Lung (tissue), 12 donors: Measurements from ENCODE around the gene CASR. TPM values are rescaled to one million over a fixed set of nuclear protein-coding genes. Genes with fewer than 3 reads are reported as not detected.
"Not testable (repeated sequence)": the region's sequence is repeated elsewhere in the genome, so short reads cannot be mapped to it uniquely, and the experiment has no call there.

Experiments used
- ATAC-seq: fragments of 200-7000 bp; cut with Tn5 transposase; one replicate; pipeline ENCODE4 v1.9.1; 2020; ENCODE audit warnings: moderate number of reproducible peaks; ENCODE audit not compliant: insufficient read depth, low FRiP score
- DNase-seq, 3 donors: peaks; one replicate each; pipeline ENCODE4 v3.0.0-alpha.2; 2013 to 2017
- H3K27ac ChIP-seq, 2 donors: one replicate each; pipeline ENCODE4 v1.5.1; 2013; ENCODE audit warnings: mild to moderate bottlenecking in 2 of 2, moderate library complexity in 2 of 2, control low read depth in 1 of 2, inconsistent platforms in 1 of 2, low read depth in 1 of 2, low read length in 1 of 2
- H3K27me3 ChIP-seq, 3 donors: one replicate each; pipeline ENCODE4 v1.5.1; 2013; ENCODE audit warnings: low read length in 2 of 3; ENCODE audit not compliant: control insufficient read depth in 3 of 3, insufficient read depth in 3 of 3
- H3K36me3 ChIP-seq, 4 donors: one replicate each; pipeline ENCODE4 v1.5.1; 2013; ENCODE audit warnings: low read length in 4 of 4, mild to moderate bottlenecking in 1 of 4, moderate library complexity in 1 of 4; ENCODE audit not compliant: control insufficient read depth in 4 of 4, insufficient read depth in 4 of 4
- H3K4me1 ChIP-seq, 5 donors: one replicate each; pipeline ENCODE4 v1.5.1; 2013; ENCODE audit warnings: low read length in 5 of 5, mild to moderate bottlenecking in 2 of 5, moderate library complexity in 1 of 5; ENCODE audit not compliant: control insufficient read depth in 5 of 5, insufficient read depth in 5 of 5
- H3K4me3 ChIP-seq: one replicate; pipeline ENCODE4 v1.5.1; 2013; ENCODE audit warnings: mild to moderate bottlenecking, control low read depth, moderate library complexity
- H3K9ac ChIP-seq, 2 donors: one replicate each; pipeline ENCODE4 v1.5.1; 2013; ENCODE audit warnings: low read length in 2 of 2, control low read depth in 1 of 2; ENCODE audit not compliant: insufficient read depth in 1 of 2
- H3K9me3 ChIP-seq, 4 donors: one replicate each; pipeline ENCODE4 v1.5.1; 2013; ENCODE audit warnings: low read length in 3 of 4, mild to moderate bottlenecking in 1 of 4, moderate library complexity in 1 of 4; ENCODE audit not compliant: control insufficient read depth in 4 of 4, insufficient read depth in 3 of 4
- WGBS, 2 donors: extraction: QIAGEN DNeasy Blood & Tissue Kit; methylation state at CpG; one replicate each; pipeline ENCODE4 v1.1.7; 2013; 5-methylcytosine and 5-hydroxymethylcytosine counted together
- polyA plus RNA-seq, 2 donors: library from polyadenylated mRNA; stranded (reverse); fragments of 200-250 nt; gene quantifications; one replicate each; pipeline ENCODE4 v1.2.1, GENCODE V29; 2013
- total RNA-seq, 2 donors: library from RNA; depleted of rRNA in 1 of 2; stranded (reverse); fragments of >200 nt in 1 of 2; gene quantifications; one replicate each; pipeline ENCODE4 v1.2.1, GENCODE V29; 2014 to 2021
- TF ChIP-seq, protein P1 (sequence below): IDR thresholded peaks from 2 replicates; pipeline ENCODE4 v1.5.1; 2012; ENCODE audit warnings: mild to moderate bottlenecking; ENCODE audit errors: control extremely low read depth, extremely low read depth
- donor health status: control.
- donor health status: control.
- donor health status: Bipolar disorder and iron deficiency.
- donor health status: healthy.
- donor health status: DM: yes; HTN: yes; CAD: no.

Gene CASR
- total and polyA plus RNA-seq, 4 donors = 0.02 to 0.40 (median 0.02) TPM; not detected in 1

DNA sequence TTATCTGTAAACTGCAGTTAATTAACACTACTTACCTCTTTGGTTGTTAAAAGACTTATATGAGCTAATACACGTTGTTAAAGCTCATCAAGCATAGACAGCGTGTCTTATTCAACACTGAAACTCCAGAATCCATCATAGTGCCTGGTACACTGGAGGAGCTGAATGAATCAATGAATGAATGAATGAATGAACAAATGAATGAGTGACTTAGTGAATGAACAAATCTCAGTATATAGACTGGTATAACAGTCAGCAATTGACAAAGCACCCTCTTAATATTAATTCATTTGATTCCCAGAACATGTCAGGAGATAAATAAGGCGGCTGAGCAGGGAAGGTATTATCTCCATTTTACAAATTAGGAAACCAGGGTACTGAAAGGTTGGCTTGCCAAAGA is 7.1 kb downstream of the CASR start:
- no peak overlapping the region for H3K4me3 ChIP-seq
- H3K27me3 ChIP-seq = peaks cover 0 to 3% (median 0%) of the 10 kb centered on the region in 3 donors
- H3K27ac ChIP-seq = no peak overlapping the region
- H3K9me3 ChIP-seq = no peaks in the 10 kb centered on the region
- peaks cover 0 to 3% (median 0%) of the 10 kb centered on the region in 5 donors for H3K4me1 ChIP-seq
- H3K9ac ChIP-seq = no peak overlapping the region
- WGBS, 2 donors = 82 to 91% methylated on average over 3 of the region's 3 CpGs
- TF ChIP-seq, protein P1, sequence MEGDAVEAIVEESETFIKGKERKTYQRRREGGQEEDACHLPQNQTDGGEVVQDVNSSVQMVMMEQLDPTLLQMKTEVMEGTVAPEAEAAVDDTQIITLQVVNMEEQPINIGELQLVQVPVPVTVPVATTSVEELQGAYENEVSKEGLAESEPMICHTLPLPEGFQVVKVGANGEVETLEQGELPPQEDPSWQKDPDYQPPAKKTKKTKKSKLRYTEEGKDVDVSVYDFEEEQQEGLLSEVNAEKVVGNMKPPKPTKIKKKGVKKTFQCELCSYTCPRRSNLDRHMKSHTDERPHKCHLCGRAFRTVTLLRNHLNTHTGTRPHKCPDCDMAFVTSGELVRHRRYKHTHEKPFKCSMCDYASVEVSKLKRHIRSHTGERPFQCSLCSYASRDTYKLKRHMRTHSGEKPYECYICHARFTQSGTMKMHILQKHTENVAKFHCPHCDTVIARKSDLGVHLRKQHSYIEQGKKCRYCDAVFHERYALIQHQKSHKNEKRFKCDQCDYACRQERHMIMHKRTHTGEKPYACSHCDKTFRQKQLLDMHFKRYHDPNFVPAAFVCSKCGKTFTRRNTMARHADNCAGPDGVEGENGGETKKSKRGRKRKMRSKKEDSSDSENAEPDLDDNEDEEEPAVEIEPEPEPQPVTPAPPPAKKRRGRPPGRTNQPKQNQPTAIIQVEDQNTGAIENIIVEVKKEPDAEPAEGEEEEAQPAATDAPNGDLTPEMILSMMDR = no peak
- DNase-seq (no peak), ATAC-seq (no peak)
- no peaks in the 10 kb centered on the region for H3K36me3 ChIP-seq

DNA sequence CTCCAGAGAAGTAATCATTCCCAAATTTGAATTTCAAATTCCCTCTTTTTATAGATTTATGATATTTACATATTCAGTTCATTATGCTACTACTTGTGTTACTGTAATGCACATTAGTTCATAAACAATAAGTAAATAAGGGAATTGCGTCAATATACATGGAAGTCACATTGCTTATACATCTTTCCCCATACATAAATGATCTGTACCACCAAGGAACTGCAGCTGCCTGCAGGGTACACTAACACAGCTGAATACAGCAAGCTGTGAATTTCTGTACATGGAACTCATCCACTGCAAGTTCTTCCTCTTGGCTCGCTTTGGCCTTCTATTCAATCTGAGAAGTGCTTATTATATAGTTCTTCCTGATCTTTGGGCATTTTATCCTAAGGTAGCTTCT is 15.5 kb downstream of the CASR start:
- Histone ChIP-seq H3K9ac (no peak overlapping the region), H3K27me3 (no peaks in the 10 kb centered on the region), H3K9me3 (peaks cover 0 to 6% (median 0%) of the 10 kb centered on the region in 4 donors), H3K4me1 (no peaks in the 10 kb centered on the region), H3K27ac (no peak overlapping the region), H3K36me3 (no peaks in the 10 kb centered on the region), H3K4me3 (no peak overlapping the region)
- TF ChIP-seq, protein P1 = no peak
- DNase-seq = no peak
- no peak for ATAC-seq
- 89 to 92% methylated on average over 2 of the region's 2 CpGs for WGBS, 2 donors

DNA sequence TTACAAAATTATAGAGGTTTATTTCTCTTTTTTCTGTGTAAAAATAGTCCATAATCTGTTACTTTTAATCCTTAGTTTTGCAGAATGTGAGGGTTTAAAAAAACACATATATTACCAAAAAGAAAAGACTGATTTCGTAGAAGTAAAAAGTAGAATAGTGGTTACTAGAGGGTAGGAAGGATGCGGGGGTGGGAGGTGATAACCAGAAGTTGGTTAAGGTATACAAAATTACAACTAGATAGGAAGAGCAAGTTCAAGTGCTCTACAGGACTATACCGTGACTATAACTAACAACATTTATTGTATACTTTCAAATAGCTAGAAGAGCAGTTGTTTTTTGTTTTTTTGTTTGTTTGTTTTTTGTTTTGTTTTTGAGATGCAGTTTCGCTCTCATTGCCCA is 16.1 kb downstream of the CASR start:
- Histone ChIP-seq H3K27ac (no peak overlapping the region), H3K9me3 (peaks cover 0 to 9% (median 0%) of the 10 kb centered on the region in 4 donors), H3K4me3 (no peak overlapping the region), H3K4me1 (no peaks in the 10 kb centered on the region), H3K9ac (no peak overlapping the region), H3K27me3 (no peaks in the 10 kb centered on the region), H3K36me3 (no peaks in the 10 kb centered on the region)
- TF ChIP-seq, protein P1 = no peak
- 82 to 85% methylated on average over 4 of the region's 4 CpGs for WGBS, 2 donors
- DNase-seq = no peak
- no peak for ATAC-seq

DNA sequence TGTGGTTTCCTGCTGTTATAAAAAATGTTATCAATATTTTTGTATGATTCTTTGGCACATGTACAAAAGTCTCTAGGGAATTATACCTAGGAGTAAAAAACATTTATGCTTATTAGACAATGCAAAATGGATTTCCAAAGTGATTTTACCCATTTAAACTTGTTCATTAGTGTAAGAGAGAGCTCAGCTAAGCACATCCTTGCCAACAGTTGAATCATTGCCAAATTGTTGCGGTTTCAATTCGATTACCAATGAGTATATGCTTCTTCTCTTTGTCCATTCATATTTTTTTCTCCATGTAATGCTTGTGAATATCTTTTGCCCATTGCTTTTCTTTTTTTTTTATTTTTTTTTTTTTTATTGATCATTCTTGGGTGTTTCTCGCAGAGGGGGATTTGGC is 17.2 kb downstream of the CASR start:
- TF ChIP-seq, protein P1 = no peak

DNA sequence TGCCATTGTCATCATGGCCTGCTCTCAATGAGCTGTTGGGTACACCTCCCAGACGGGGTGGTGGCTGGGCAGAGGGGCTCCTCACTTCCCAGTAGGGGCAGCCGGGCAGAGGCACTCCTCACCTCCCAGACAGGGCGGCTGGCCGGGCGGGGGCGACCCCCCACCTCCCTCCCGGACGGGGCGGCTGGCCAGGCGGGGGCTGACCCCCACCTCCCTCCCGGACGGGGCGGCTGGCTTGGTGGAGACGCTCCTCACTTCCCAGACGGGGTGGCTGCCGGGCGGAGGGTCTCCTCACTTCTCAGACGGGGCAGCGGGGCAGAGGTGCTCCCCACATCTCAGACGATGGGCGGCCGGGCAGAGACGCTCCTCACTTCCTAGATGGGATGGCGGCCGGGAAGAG is 18.0 kb downstream of the CASR start:
- H3K27me3 ChIP-seq, DNase-seq, H3K4me1 ChIP-seq, H3K9me3 ChIP-seq, ATAC-seq, H3K9ac ChIP-seq, H3K36me3 ChIP-seq, H3K27ac ChIP-seq, H3K4me3 ChIP-seq: not testable (repeated sequence)
- WGBS, 2 donors = 86 to 96% methylated on average over 12 to 23 of the region's 25 CpGs

More for the DNA sequence above, 17.2 kb downstream of the CASR start:
- Histone ChIP-seq H3K36me3 (no peaks in the 10 kb centered on the region), H3K9ac (no peak overlapping the region), H3K27me3 (no peaks in the 10 kb centered on the region), H3K9me3 (peaks cover 0 to 9% (median 0%) of the 10 kb centered on the region in 4 donors), H3K27ac (no peak overlapping the region), H3K4me3 (no peak overlapping the region), H3K4me1 (no peaks in the 10 kb centered on the region)
- DNase-seq (peak in 2 of 3 donors; percentile 28 to 35), ATAC-seq (no peak)
- WGBS, 2 donors = 61 to 72% methylated on average over 2 to 3 of the region's 3 CpGs
